Measurements from ENCODE around the gene SPTBN4. TPM values are rescaled to one million over a fixed set of nuclear protein-coding genes. Genes with fewer than 3 reads are reported as not detected.

Gene SPTBN4
- total RNA-seq, 1 donor from 2014 or later: 0.53 TPM

GRCh38 chr19:40607311-40608239, 140.8 kb downstream of the SPTBN4 start:
- ATAC-seq (no peak), DNase-seq (no peak)
- intact Hi-C loops (cut with DNase I): loop anchor here (10.0 kb wide), 1 partner anchor 63 kb away; no protein-coding TSS in a partner anchor
- H3K27ac ChIP-seq: no peak overlapping the region
- H3K36me3 ChIP-seq: no peaks in the 10 kb centered on the region
- peaks cover 65% of the 10 kb centered on the region for H3K4me1 ChIP-seq
- no peak overlapping the region for H3K4me3 ChIP-seq
- peaks cover 9% of the 10 kb centered on the region for H3K27me3 ChIP-seq (ENCODE audit: low read depth)
- no peaks in the 10 kb centered on the region for H3K9me3 ChIP-seq
- TF ChIP-seq CTCF (IDR thresholded peaks at IDR 0.05): no peak

DNA sequence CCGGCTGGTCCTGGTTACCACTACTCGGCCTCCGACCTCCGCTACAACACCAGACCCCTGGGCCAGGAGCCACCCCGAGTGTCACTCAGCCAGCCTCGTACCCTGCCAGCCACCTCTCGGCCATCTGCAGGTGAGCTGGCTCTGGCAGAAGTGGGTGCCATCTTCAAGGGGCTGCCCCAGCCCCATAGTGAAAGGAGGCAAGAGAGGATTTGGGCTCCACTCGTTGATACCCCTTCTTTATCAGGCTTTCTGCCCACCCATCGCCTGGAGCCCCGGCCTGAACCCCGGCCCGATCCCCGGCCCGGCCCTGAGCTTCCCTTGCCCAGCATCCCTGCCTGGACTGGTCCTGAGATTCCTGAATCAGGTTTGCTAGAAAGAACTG, 141.4 kb downstream of the SPTBN4 start:
- H3K36me3 ChIP-seq: no peaks in the 10 kb centered on the region
- intact Hi-C loops (cut with DNase I): loop anchor here (10.0 kb wide), 1 partner anchor 63 kb away; no protein-coding TSS in a partner anchor
- H3K27ac ChIP-seq: no peak overlapping the region
- H3K9me3 ChIP-seq: no peaks in the 10 kb centered on the region
- H3K4me1 ChIP-seq: peaks cover 60% of the 10 kb centered on the region
- no peak for TF ChIP-seq CTCF (IDR thresholded peaks at IDR 0.05)
- H3K27me3 ChIP-seq (ENCODE audit: low read depth): peaks cover 6% of the 10 kb centered on the region
- ATAC-seq (no peak), DNase-seq (no peak)
- H3K4me3 ChIP-seq: no peak overlapping the region

DNA sequence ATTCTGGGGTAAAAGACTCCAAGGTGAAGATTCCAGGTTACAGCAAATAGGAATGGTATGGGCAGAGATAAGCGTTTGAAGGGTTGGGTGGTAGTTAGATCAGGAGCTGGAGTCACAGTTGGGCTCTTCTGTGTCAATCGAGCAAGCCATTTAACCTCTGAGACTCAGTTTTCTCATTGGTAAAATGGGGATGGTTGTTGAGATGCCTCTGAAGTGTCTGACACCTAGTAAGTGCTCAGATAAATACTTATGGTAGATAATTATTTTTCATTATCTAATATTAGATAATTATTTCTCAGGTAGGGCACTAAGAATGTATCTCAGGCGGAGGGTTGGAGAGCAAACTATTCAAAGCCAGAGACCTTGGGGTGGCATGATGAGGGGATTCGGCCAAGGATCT, 142.2 kb downstream of the SPTBN4 start:
- no peak for TF ChIP-seq CTCF (IDR thresholded peaks at IDR 0.05)
- Histone ChIP-seq H3K4me3 (peak overlapping the region; percentile 58), H3K36me3 (no peaks in the 10 kb centered on the region), H3K27me3 (ENCODE audit: low read depth) (peaks cover 6% of the 10 kb centered on the region), H3K27ac (peak overlapping the region; percentile 83), H3K9me3 (no peaks in the 10 kb centered on the region), H3K4me1 (peaks cover 62% of the 10 kb centered on the region)
- DNase-seq (no peak), ATAC-seq (no peak)
- intact Hi-C loops (cut with DNase I): loop anchor here (10.0 kb wide), 1 partner anchor 64 kb away; no protein-coding TSS in a partner anchor

DNA sequence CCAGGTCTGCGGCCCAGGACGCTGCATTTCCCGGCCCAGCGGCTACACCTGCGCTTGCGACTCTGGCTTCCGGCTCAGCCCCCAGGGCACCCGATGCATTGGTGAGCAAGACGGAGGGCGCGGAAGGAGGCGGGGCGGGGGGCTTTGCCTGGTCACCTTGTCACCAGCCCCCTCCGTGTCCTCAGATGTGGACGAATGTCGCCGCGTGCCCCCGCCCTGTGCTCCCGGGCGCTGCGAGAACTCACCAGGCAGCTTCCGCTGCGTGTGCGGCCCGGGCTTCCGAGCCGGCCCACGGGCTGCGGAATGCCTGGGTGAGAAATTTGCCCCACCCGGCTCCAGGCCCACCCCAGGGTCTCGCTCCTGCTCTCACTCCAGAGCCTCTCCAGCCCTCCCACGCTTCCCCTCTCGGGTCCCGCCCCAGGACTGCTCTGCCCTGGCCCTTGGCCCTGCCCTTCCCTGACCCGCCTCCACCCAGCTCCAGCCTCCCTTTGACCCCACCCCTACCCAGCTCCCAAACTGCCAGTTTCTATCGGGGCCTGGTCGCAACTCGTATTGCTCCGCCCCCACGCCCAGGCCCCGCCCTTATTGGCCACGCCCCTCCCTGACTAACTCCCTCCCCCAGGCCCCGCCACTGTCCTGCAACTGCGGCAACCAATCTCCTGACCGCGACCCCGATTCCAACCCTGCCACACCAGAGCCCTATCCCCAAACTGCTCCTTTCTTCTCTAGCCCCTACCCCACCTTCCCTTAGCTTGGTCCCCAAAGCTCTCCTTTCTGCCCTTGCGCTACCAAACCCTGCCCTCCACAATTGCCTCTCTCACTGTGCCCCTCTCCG, 143.0 kb downstream of the SPTBN4 start:
- Histone ChIP-seq H3K36me3 (no peaks in the 10 kb centered on the region), H3K4me1 (peaks cover 62% of the 10 kb centered on the region), H3K4me3 (peak overlapping the region; percentile 58), H3K27ac (peak overlapping the region; percentile 83), H3K9me3 (no peaks in the 10 kb centered on the region), H3K27me3 (ENCODE audit: low read depth) (peaks cover 6% of the 10 kb centered on the region)
- DNase-seq (peak; percentile 95), ATAC-seq (peak; percentile 83 to 85)
- intact Hi-C loops (cut with DNase I): loop anchor here (10.0 kb wide), 1 partner anchor 65 kb away; no protein-coding TSS in a partner anchor
- no peak for TF ChIP-seq CTCF (IDR thresholded peaks at IDR 0.05)

GRCh38 chr19:40610396-40611064, 143.7 kb downstream of the SPTBN4 start:
- peaks cover 61% of the 10 kb centered on the region for H3K4me1 ChIP-seq

More at GRCh38 chr19:40610396-40611064, 143.7 kb downstream of the SPTBN4 start:
- Histone ChIP-seq H3K27ac (peak overlapping the region; percentile 83), H3K27me3 (ENCODE audit: low read depth) (peaks cover 6% of the 10 kb centered on the region), H3K9me3 (no peaks in the 10 kb centered on the region), H3K4me3 (peak overlapping the region; percentile 58), H3K36me3 (no peaks in the 10 kb centered on the region)
- ATAC-seq: peak; percentile 25 to 36
- intact Hi-C loops (cut with DNase I): no loop called here
- peak; percentile 85 for DNase-seq
- TF ChIP-seq CTCF (IDR thresholded peaks at IDR 0.05): no peak
